ENCODE measurements around the gene SLC35E4.
"Not testable (repeated sequence)": the region's sequence is repeated elsewhere in the genome, so short reads cannot be mapped to it uniquely, and the experiment has no call there.

Gene SLC35E4

GRCh38 chr22:30654361-30654760, 18.8 kb downstream of the SLC35E4 start:
- DNase-seq, result no peak

DNA sequence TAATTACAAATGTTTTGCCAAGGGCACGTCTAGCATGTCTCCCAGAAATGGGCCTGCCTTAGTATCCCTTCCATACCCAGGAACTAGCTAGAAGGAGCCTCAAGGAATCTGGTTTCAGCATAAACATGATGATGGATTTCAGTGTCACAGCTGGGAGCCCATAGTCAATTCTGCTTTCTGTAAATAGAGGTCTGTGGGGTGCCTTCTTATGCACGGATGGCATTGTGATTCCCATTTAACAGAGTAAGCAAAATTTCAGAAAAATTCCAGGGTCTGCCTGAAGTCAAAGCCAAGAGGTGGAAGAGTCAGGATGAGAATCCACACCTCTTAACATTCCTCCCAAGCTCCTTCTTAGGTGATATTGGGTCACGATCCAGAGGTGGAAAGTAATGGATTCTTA, 20.0 kb downstream of the SLC35E4 start:
- DNase-seq, result no peak

GRCh38 chr22:30662040-30662439, 26.5 kb downstream of the SLC35E4 start:
- DNase-seq, result no peak

DNA sequence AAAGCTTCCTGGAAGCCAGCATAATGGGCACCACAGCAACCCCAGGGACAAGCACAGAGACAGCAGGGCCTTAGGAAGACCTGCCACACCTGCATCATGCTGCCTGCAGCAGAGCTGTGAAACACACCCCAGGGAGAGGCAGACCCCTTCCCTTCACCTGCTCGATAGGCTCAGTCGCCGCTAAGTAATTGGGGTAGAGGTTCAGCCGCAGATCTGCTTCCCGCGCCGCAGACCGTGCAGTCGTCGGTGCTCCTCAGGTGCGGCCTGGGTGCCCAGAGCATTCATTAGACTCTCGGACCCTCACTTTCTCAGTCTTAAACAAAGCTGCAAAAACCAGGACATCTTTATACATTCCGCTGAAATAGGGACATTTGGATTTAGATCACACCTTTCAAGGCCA, 29.2 kb downstream of the SLC35E4 start:
- DNase-seq, result no peak

GRCh38 chr22:30665266-30665665, 29.7 kb downstream of the SLC35E4 start:
- DNase-seq, result no peak

- no peak for DNase-seq
Observed at GRCh38 chr22:30665786-30666185, 30.2 kb downstream of the SLC35E4 start.

DNA sequence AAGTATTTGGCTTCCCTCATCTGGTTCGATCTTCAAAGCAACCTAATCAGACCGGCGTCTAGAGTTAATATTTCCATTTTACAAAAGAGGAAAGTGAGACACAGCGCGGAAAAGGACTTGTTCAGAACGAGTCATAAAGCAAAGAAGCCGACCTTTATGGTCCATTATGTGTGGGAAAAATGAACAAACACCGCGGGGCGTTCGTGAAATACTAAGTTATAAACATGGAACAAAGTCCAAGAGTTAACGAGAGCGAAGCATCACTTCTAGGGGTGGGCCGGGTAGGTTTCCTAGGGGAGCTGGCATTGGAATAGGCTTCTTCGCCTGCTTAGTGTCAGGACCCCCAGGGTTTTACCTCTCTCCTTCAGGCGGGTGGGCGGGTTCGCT, 31.5 kb downstream of the SLC35E4 start:
- DNase-seq, result no peak

DNA sequence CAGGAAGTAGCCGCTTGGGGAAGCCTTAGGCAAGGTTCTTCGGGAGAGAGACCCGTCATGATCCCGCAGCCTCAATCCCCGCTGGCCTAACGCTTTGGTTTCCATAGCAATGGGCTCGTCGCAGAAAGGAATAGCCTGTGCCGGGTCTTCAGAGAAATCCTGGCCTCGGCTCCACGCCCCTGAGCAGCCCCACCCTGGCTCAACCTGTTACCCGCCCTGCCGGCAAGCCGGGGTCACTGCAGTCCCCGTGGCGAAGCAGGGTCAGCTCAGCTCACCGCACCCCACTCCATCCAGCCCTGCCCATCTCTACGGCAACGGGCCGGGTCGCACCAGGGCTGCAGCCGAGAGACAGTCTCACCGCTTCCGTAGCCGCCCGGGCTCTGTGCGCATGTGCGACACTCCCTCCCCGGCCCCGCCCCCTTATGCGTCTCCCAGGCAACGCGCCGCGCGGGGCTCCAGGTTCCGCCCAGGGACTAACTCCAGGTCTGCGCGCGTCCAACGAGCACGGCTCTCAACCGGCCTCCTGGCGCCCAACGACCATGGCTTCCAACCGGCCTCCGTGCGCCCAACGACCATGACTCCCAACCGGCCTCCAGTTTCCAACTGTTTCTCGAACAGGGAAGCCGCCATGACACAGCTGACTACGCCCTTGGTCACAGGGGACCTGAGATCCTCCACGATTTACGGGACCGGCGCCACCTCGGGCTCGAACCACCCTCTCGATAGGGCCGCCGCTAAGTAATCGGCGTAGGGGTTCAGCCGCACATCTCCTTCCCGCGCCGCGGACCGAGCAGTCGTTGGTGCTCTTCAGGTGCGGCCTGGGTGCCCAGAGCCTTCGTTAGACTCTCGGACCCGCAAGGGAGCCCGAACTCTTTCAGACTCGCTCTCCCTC, 32.2 kb downstream of the SLC35E4 start, which contains the start of gene DUSP18:
DUSP18 (minus strand) TSS at position 382 of the 892 bp plus-strand sequence. CDS start 3,872 bp downstream, outside the sequence.
- peak; percentile 96 for DNase-seq

- no peak for DNase-seq
Observed at GRCh38 chr22:30668386-30668710, 32.8 kb downstream of the SLC35E4 start.

GRCh38 chr22:30671071-30671470, 35.5 kb downstream of the SLC35E4 start:
- DNase-seq, result no peak

DNA sequence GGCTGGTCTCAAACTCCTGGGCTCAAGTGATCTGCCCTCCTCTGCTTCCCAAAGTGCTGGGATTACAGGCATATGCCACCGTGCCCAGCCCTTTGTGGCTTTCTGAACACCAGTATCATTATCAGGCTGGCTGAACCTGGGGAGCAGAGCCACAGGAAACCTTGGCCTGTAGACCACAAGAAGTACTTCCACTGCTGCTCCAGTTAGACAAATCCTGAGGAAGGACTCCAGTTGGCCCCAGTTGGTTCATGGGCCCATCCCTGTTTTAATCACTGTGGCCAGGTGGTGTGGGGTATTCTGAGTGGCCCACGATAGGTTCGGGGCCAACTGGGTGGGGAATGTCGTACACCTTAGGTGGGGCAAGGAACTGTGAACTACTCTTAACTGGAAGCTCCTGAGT, 37.6 kb downstream of the SLC35E4 start:
- no peak for DNase-seq

DNA sequence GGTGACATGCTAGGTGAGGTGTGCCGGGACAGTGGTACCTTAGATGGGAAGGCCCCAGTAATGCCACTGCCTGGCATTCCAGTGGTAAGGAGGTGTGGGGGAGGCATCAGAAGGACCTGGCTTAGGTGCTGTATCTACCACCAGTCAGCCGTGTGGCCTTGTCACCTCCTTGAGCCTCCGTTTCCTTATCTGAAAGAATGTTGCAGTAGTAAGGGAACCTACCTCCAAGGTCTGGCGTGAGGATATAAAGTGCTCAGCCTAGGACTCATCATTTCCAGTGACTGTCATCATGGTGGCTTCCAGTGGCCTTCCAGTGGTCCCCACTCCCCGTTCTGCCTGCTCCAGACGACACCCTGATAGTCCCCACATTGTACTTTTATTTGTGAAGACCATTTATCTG, 38.9 kb downstream of the SLC35E4 start:
- DNase-seq, result no peak

DNA sequence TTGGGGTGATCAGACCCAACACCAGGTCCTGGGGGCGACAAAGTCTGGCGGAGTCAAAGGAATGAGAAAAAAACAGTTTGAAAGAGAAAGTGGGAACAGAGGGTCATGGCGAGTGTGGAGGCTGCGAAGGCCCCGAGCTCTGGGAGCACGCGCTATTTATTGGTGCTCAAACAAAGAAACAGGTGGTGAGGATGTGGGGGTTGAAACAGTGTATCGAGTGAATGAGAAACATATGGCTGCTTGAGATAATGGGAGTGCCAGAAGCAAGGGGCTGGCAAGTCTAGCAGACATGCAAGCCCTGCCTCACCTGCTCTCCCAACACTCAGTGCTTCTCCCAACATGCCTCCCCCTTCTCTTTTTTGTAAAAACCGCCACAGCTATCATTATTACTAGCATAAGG, 39.9 kb downstream of the SLC35E4 start:
- DNase-seq, result no peak

- not testable (repeated sequence) for DNase-seq
Observed at GRCh38 chr22:30676565-30676964, 41.0 kb downstream of the SLC35E4 start.

GRCh38 chr22:30679895-30680690, 44.5 kb downstream of the SLC35E4 start:
- DNase-seq, result not testable (repeated sequence)

GRCh38 chr22:30680991-30681770, 45.6 kb downstream of the SLC35E4 start:
- DNase-seq, result no peak

- no peak for DNase-seq
Observed at GRCh38 chr22:30681831-30682230, 46.2 kb downstream of the SLC35E4 start.

DNA sequence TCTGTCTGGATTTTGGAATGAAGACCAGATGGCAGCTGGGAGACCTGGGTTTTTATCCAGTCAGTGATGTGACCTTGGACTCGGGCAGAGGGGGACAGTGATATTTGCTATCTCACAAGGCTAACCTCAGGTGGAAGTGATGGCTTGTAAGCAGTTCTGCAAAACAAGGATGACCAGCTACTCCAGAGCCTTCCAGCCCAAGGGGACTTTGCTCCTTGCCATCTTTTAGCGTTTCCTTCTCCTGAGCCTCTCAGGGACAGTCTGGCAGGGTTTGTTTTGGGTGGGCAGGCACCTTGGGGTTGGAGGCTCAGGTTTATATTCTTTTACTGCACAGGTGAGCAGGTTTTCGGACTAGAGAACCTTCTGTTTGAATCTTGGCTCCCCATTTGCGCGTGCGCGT, 49.6 kb downstream of the SLC35E4 start:
- DNase-seq, result no peak

DNA sequence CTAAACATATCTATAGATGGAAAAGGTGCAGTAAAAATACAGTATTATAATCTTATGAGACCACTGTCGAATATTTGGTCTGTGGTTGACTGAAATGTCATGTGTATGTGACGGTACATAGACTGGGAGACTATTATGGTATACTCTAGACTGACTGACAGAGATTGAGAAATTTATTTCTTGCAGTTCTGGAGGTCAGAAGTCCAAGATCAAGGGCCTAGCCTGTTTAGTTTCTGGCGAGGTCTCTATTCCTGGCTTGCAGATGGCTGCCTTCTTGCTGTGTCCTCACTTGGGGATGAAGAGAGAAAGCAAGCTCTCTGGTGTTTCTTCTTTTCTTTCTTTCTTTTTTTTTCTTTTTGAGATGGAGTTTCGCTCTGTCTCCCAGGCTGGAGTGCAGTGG, 51.8 kb downstream of the SLC35E4 start:
- DNase-seq, result no peak

DNA sequence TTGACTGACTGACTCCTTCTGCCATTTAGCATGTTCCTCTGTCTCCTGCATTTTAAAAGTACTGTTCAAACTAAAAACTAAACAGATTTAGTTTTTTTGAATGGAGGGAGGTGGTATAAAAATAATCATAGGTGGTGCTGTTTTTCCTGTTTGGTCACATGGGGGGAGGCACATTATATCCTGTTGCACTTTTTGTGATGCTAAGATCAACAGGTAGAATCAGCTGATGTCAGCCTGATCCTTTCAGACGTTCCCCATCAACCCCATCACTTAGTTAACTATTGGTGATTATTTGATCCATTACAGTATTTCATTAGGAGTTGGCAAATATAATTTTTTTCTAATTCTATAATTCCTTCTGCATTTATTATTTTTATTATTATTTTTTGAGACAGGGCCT, 54.0 kb downstream of the SLC35E4 start:
- DNase-seq, result no peak

- DNase-seq, result no peak
Observed at GRCh38 chr22:30691204-30691603, 55.6 kb downstream of the SLC35E4 start.

DNA sequence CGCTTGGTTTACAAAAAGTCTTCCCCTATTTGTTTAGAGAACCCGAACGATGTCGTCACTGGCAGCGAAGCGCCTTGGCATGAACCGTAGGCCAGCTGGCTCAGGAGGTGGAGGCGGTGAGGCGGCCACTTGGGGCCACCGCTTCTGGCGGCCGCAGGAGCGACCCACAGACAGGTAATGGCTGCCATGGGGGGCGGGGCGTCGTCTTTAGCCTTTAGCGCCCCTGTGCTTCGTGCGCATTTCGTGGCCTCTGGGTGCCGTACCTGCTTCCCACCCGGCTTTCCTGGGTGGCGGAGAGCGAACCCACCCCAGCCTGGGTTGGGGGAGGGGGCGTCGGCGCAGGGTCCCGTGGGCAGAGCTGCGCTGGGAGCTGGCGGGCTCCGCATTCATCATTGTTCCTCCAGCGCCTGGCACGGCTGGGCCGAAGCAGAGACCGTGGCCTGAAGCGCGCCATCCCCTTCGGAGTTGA, 58.6 kb downstream of the SLC35E4 start:
- DNase-seq, result peak; percentile 65

All from activated CD4-positive, alpha-beta T cell treated with anti-CD3 and anti-CD28 coated beads for 48 hours (primary cell).